Trophoblast cell (in vitro differentiated cells and primary cell): Measurements from ENCODE around the gene NAP1L4.

Source experiments
- DNase-seq, 2 donors: peaks; one replicate each; pipeline ENCODE4 v3.0.0-alpha.2; 2016
- H2AFZ ChIP-seq: 2 replicates; pipeline ENCODE4 v1.6.1; 2013; ENCODE audit warnings: low read length, moderate library complexity, mild to moderate bottlenecking; ENCODE audit not compliant: insufficient read depth, poor library complexity
- H2AK5ac ChIP-seq: 2 replicates; pipeline ENCODE4 v1.6.1; 2013; ENCODE audit warnings: mild to moderate bottlenecking, low read length
- H2BK120ac ChIP-seq: 2 replicates; pipeline ENCODE4 v1.6.1; 2013; ENCODE audit warnings: low read length, mild to moderate bottlenecking, moderate library complexity; ENCODE audit not compliant: insufficient read depth, poor library complexity
- H2BK12ac ChIP-seq: 2 replicates; pipeline ENCODE4 v1.6.1; 2013; ENCODE audit warnings: mild to moderate bottlenecking, low read length, moderate library complexity
- H2BK5ac ChIP-seq: 2 replicates; pipeline ENCODE4 v1.6.1; 2013; ENCODE audit warnings: low read length, low read depth, moderate library complexity, mild to moderate bottlenecking; ENCODE audit not compliant: poor library complexity
- H3K14ac ChIP-seq: 2 replicates; pipeline ENCODE4 v1.6.1; 2013; ENCODE audit warnings: mild to moderate bottlenecking, low read length
- H3K18ac ChIP-seq: 2 replicates; pipeline ENCODE4 v1.6.1; 2013; ENCODE audit warnings: mild to moderate bottlenecking, low read length
- H3K23ac ChIP-seq: 2 replicates; pipeline ENCODE4 v1.6.1; 2013; ENCODE audit warnings: low read length
- H3K27ac ChIP-seq: 2 replicates; pipeline ENCODE4 v1.5.1; 2013; ENCODE audit warnings: low read depth, mild to moderate bottlenecking, inconsistent platforms, low read length, moderate library complexity
- H3K27me3 ChIP-seq: 2 replicates; pipeline ENCODE4 v1.6.1; 2013; ENCODE audit warnings: inconsistent platforms, mild to moderate bottlenecking, low read length, moderate library complexity; ENCODE audit not compliant: insufficient read depth
- H3K36me3 ChIP-seq, 2 experiments: 1 replicate in 1 of 2; 2 replicates in 1 of 2; pipeline ENCODE4 v1.6.1; 2013; ENCODE audit warnings: low read length in 2 of 2, mild to moderate bottlenecking in 2 of 2, moderate library complexity in 1 of 2; ENCODE audit not compliant: insufficient read depth in 2 of 2, control insufficient read depth in 1 of 2
- H3K4ac ChIP-seq: 2 replicates; pipeline ENCODE4 v1.6.1; 2013; ENCODE audit warnings: low read depth, mild to moderate bottlenecking, low read length, moderate library complexity
- H3K4me1 ChIP-seq, 2 experiments: 1 replicate in 1 of 2; 2 replicates in 1 of 2; pipeline ENCODE4 v1.6.1; 2013; ENCODE audit warnings: low read length in 2 of 2, mild to moderate bottlenecking in 2 of 2, moderate library complexity in 1 of 2; ENCODE audit not compliant: insufficient read depth in 2 of 2, control insufficient read depth in 1 of 2
- H3K4me2 ChIP-seq: 2 replicates; pipeline ENCODE4 v1.6.1; 2013; ENCODE audit warnings: inconsistent platforms, mild to moderate bottlenecking, low read length, moderate library complexity
- H3K4me3 ChIP-seq: 2 replicates; pipeline ENCODE4 v1.5.1; 2013; ENCODE audit warnings: mild to moderate bottlenecking, low read depth, low read length, inconsistent platforms
- H3K79me1 ChIP-seq: one replicate; pipeline ENCODE4 v1.6.1; 2013; ENCODE audit warnings: low read length
- H3K79me2 ChIP-seq: 2 replicates; pipeline ENCODE4 v1.6.1; 2013; ENCODE audit warnings: low read length, mild to moderate bottlenecking; ENCODE audit not compliant: control insufficient read depth, insufficient read depth, poor library complexity
- H3K9ac ChIP-seq: 2 replicates; pipeline ENCODE4 v1.6.1; 2013; ENCODE audit warnings: mild to moderate bottlenecking, low read length
- H3K9me3 ChIP-seq: 2 replicates; pipeline ENCODE4 v1.6.1; 2013; ENCODE audit warnings: low read depth, mild to moderate bottlenecking, control low read depth, inconsistent platforms, low read length; ENCODE audit not compliant: insufficient read depth
- H4K12ac ChIP-seq: 2 replicates; pipeline ENCODE4 v1.6.1; 2013; ENCODE audit warnings: low read depth, mild to moderate bottlenecking, low read length, moderate library complexity
- H4K8ac ChIP-seq: 2 replicates; pipeline ENCODE4 v1.6.1; 2013; ENCODE audit warnings: low read depth, mild to moderate bottlenecking, low read length, moderate library complexity
- H4K91ac ChIP-seq: one replicate; pipeline ENCODE4 v1.6.1; 2013; ENCODE audit warnings: low read depth, mild to moderate bottlenecking, low read length, moderate library complexity
- WGBS: extraction: QIAGEN DNeasy Blood & Tissue Kit; methylation state at CpG from one replicate; pipeline ENCODE4 v1.1.7; 2013; ENCODE audit warnings: missing lambda C conversion rate; ENCODE audit not compliant: insufficient read length, insufficient coverage; ENCODE audit errors: extremely low coverage; 5-methylcytosine and 5-hydroxymethylcytosine counted together

NAP1L4 gene

DNA sequence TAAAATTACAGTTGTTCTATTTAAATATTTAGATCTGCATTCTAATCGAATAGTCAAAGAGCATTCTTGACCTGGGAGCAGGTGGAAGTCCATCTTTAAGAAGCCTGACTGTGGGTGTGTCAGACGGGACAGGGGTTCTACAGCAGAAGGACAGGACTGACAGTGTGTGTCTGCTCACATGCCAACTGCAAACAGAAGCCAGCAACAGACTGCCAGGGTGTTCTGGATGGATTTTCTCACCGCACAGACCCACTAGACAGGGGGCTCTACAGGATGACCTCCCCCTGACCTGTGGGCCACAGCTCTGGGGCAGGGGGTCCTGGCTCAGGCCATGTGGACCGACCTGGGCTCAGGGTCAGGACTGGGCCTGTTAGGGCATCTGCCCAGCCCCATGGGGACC, 22.8 kb upstream of the NAP1L4 start:
- no peak overlapping the region for H3K23ac ChIP-seq
- no peaks in the 10 kb centered on the region for H3K4me1 ChIP-seq
- WGBS = no CpG with 5 or more reads among the region's 4 CpGs
- H3K4me2 ChIP-seq = no peak overlapping the region
- H3K4me3 ChIP-seq = no peak overlapping the region
- no peak overlapping the region for H3K14ac ChIP-seq
- no peak overlapping the region for H3K9ac ChIP-seq
- no peak overlapping the region for H4K8ac ChIP-seq
- no peak overlapping the region for H2AK5ac ChIP-seq
- H3K36me3 ChIP-seq = peaks cover 78 to 81% of the 10 kb centered on the region in 2 experiments
- no peak overlapping the region for H2BK120ac ChIP-seq
- H2AFZ ChIP-seq = no peak overlapping the region
- no peak overlapping the region for H3K27ac ChIP-seq
- H3K18ac ChIP-seq = no peak overlapping the region
- H3K9me3 ChIP-seq = peaks cover 3% of the 10 kb centered on the region
- no peaks in the 10 kb centered on the region for H3K79me2 ChIP-seq
- no peak for DNase-seq
- H3K4ac ChIP-seq = no peak overlapping the region
- H2BK5ac ChIP-seq = no peak overlapping the region
- H4K12ac ChIP-seq = peak overlapping the region; percentile 40
- no peaks in the 10 kb centered on the region for H3K79me1 ChIP-seq
- H2BK12ac ChIP-seq = no peak overlapping the region
- no peak overlapping the region for H4K91ac ChIP-seq
- no peaks in the 10 kb centered on the region for H3K27me3 ChIP-seq

DNA sequence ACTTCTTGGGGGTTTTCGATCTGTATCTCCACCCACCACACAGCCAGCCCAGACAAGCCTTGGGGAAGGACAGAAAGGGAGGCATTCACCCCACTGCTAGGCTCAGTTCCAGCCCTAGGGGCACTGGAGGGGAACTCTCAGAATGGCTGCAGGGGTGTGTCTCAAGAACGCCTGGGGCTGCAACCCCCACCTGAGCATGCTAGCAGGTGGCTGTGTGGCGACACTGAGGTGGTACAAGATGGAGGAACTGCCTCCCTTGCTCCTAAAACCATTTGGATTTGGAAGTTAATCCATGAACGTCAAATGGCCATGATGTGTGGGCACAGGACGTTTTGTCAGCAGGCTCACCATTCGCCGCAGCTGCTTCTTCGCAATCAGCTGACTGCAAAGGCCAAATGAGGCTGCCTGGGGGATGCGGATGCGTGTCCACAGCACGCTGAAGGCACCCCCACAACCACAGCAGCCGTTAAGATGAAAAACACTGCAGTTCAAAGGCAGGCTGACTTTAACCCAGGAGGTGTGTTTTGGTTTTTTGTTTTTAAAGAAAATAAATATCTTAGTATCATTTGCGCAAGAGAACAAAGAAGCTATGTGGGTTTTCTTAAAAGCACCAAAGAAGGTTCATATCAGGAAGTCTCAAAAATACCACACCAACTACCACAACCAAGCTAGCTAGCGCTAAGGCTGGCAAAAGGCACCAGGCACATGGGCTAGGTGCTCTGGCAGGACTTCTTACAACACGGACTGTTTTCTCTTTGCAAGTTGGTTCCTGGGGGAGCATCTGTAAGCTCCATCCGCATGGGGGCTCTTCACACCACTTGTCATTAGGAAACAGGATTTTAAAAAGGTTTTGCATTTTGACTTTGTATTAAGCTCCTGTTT, 22.2 kb upstream of the NAP1L4 start:
- DNase-seq = no peak
- Histone ChIP-seq H3K4ac (no peak overlapping the region), H3K4me3 (no peak overlapping the region), H2BK5ac (no peak overlapping the region), H4K8ac (no peak overlapping the region), H2BK12ac (no peak overlapping the region), H3K27me3 (no peaks in the 10 kb centered on the region), H2AFZ (no peak overlapping the region), H3K4me1 (no peaks in the 10 kb centered on the region), H3K9me3 (peaks cover 3% of the 10 kb centered on the region), H3K79me1 (no peaks in the 10 kb centered on the region), H3K9ac (no peak overlapping the region), H3K14ac (no peak overlapping the region), H4K12ac (no peak overlapping the region), H3K4me2 (no peak overlapping the region), H2BK120ac (no peak overlapping the region), H4K91ac (no peak overlapping the region), H3K36me3 (peaks cover 79 to 81% of the 10 kb centered on the region in 2 experiments), H3K23ac (no peak overlapping the region), H2AK5ac (no peak overlapping the region), H3K27ac (no peak overlapping the region), H3K18ac (no peak overlapping the region), H3K79me2 (no peaks in the 10 kb centered on the region)
- WGBS = no CpG with 5 or more reads among the region's 16 CpGs

DNA sequence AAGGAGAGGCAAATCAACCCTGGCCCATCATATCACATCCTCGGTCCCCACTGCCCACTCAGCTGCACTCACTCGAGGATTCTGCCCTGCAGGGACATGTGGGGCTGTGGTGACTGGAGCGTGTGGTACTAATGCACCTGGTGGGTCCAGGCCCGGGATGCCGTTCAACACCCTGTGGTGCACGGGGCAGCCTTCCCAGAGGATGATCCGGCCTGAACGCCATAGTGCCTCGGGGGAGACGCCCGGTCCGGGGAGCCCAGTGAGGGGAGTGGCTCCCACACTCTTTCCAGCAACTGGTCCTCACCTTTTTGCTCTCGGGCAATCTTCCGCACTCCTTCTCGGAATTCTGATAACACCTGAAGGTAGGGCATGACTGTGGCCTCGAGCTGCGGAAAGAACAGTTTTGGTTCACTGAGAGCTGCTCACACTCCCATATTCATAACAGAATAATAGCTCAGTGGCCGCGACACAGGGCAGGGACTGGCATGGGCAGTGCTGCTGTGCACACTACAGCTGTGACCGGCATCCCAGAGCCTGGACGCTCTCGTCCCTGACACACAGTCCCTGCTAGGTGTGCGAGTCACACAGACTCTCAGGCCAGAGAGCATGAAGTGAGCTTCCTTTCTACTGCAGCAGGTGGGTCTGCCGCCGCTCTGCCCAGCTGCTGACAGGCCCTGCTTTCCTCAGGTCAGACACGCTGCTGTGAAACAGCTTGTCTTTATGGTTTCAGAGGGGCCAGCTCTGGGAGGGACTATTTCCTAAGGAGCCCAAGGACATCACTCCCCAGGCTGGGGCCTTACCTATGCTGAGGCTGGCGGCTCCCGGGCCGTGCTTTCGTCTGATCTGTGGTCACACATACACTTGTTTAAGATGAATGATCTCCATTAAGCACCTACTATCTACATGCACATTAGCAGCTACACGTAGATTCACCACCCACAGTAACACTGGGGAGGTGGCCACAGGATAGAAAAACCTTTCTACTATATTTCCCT, 20.1 kb upstream of the NAP1L4 start:
- peaks cover 75 to 78% of the 10 kb centered on the region in 2 experiments for H3K36me3 ChIP-seq
- H3K27ac ChIP-seq = no peak overlapping the region
- H2BK5ac ChIP-seq = no peak overlapping the region
- no peak overlapping the region for H3K14ac ChIP-seq
- no peak overlapping the region for H3K9ac ChIP-seq
- peaks cover 3% of the 10 kb centered on the region for H3K9me3 ChIP-seq
- H3K79me2 ChIP-seq = no peaks in the 10 kb centered on the region
- H3K4me1 ChIP-seq = no peaks in the 10 kb centered on the region
- H3K4ac ChIP-seq = no peak overlapping the region
- no peak overlapping the region for H3K18ac ChIP-seq
- H2BK120ac ChIP-seq = no peak overlapping the region
- H3K4me2 ChIP-seq = no peak overlapping the region
- no peak overlapping the region for H2AFZ ChIP-seq
- H2BK12ac ChIP-seq = no peak overlapping the region
- H3K27me3 ChIP-seq = no peaks in the 10 kb centered on the region
- H2AK5ac ChIP-seq = no peak overlapping the region
- no peaks in the 10 kb centered on the region for H3K79me1 ChIP-seq
- H4K8ac ChIP-seq = no peak overlapping the region
- WGBS = no CpG with 5 or more reads among the region's 31 CpGs
- no peak overlapping the region for H3K4me3 ChIP-seq
- no peak overlapping the region for H4K12ac ChIP-seq
- H4K91ac ChIP-seq = no peak overlapping the region
- H3K23ac ChIP-seq = no peak overlapping the region
- no peak for DNase-seq

DNA sequence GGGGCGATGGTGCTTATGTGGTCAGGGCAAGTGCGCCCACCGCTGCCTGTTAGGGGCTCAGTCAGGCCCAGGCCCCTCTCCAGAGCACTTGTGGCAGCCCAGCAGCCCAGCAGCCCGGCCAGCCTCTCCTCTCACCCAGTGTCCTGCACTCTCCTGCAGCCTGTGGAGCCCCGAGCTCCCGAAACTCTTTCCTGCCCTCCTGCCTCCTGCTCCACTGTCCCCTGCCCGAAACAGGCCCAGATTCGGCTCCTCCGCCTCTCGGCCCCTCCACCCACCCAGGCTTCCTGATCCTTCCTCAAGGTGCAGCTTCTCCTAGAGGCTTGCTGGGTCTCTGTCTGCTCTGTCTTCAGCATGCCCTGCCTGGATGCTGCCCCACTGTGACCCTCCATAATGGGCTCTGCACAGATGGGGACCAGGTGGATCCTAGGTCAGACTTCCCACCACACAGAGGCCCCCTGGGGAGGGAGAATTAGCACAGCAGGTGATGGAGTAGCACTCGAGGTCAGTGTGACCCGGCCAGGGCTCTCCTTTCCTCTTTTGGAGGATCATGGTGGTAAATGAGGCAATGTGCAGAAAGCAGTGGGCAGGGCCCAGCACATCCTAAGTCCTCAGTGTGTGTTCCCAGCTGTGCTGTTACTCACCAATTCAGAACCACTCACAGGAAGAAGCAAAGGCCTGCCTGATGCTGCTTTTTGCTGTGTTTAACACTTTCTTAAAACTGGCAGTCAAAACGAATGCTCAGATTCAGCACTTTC, 18.6 kb upstream of the NAP1L4 start:
- H3K4me2 ChIP-seq = no peak overlapping the region
- H3K18ac ChIP-seq = no peak overlapping the region
- no CpG with 5 or more reads among the region's 13 CpGs for WGBS
- H2AFZ ChIP-seq = no peak overlapping the region
- H3K27ac ChIP-seq = no peak overlapping the region
- H4K8ac ChIP-seq = no peak overlapping the region
- H3K79me2 ChIP-seq = no peaks in the 10 kb centered on the region
- no peaks in the 10 kb centered on the region for H3K79me1 ChIP-seq
- no peak overlapping the region for H3K14ac ChIP-seq
- no peak overlapping the region for H3K9ac ChIP-seq
- no peak overlapping the region for H2BK120ac ChIP-seq
- H2BK5ac ChIP-seq = no peak overlapping the region
- H3K9me3 ChIP-seq = peaks cover 3% of the 10 kb centered on the region
- H2AK5ac ChIP-seq = no peak overlapping the region
- H2BK12ac ChIP-seq = no peak overlapping the region
- H3K36me3 ChIP-seq = peaks cover 72 to 75% of the 10 kb centered on the region in 2 experiments
- H4K91ac ChIP-seq = no peak overlapping the region
- no peak overlapping the region for H4K12ac ChIP-seq
- no peaks in the 10 kb centered on the region for H3K27me3 ChIP-seq
- no peaks in the 10 kb centered on the region for H3K4me1 ChIP-seq
- H3K4me3 ChIP-seq = no peak overlapping the region
- no peak overlapping the region for H3K4ac ChIP-seq
- H3K23ac ChIP-seq = no peak overlapping the region
- DNase-seq = no peak
